Cardiac muscle cell (in vitro differentiated cells and primary cell): ENCODE measurements around the gene AMT. TPM values are rescaled to one million over a fixed set of nuclear protein-coding genes. Genes with fewer than 3 reads are reported as not detected.

ENCODE experiments used
- DNase-seq, 2 donors: peaks; one replicate each; pipeline versions ENCODE4 v3.0.0 to v3.0.0-alpha.2; 2010 to 2017; ENCODE audit warnings: low read depth in 1 of 2, low spot score in 1 of 2
- H3K27ac ChIP-seq: fragments of 200-600 bp; sonication (generic); 2 replicates; pipeline ENCODE4 v1.5.1; 2016
- H3K27me3 ChIP-seq: fragments of 200-600 bp; sonication (generic); 2 replicates; pipeline ENCODE4 v1.6.0; 2016; ENCODE audit warnings: control low read depth
- H3K36me3 ChIP-seq: fragments of 200-600 bp; sonication (generic); 2 replicates; pipeline ENCODE4 v1.5.1; 2016; ENCODE audit warnings: control low read depth
- H3K4me1 ChIP-seq: fragments of 200-600 bp; sonication (generic); 2 replicates; pipeline ENCODE4 v1.8.1; 2017; ENCODE audit warnings: low read depth, mild to moderate bottlenecking, mixed run types
- H3K4me3 ChIP-seq: fragments of 200-600 bp; sonication (generic); 2 replicates; pipeline ENCODE4 v1.5.1; 2016; ENCODE audit warnings: mild to moderate bottlenecking
- H3K9me3 ChIP-seq: fragments of 200-600 bp; sonication (generic); 2 replicates; pipeline ENCODE4 v1.5.1; 2017; ENCODE audit warnings: low read depth, mild to moderate bottlenecking, control low read depth
- CTCF ChIP-seq: IDR thresholded peaks from 2 replicates; pipeline ENCODE4 v1.5.1; 2012; ENCODE audit warnings: low read depth, mild to moderate bottlenecking, low read length
- polyA plus RNA-seq: library from polyadenylated mRNA; unstranded; fragments of >200 nt; fragmentation: Nextera tagmentation; extraction: Ambion mirVana; gene quantifications from 2 replicates; pipeline ENCODE4 v1.2.1, GENCODE V29; 2016
- total RNA-seq: library from RNA; depleted of rRNA; stranded (reverse); fragments of >200 nt; gene quantifications from 2 replicates; pipeline ENCODE4 v1.2.3, GENCODE V29; 2016

Gene AMT
- total and polyA plus RNA-seq, 2 experiments from 2014 or later: 67.2 to 105 TPM

- Histone ChIP-seq H3K4me3 (no peak overlapping the region), H3K27me3 (no peaks in the 10 kb centered on the region), H3K27ac (no peak overlapping the region), H3K36me3 (no peaks in the 10 kb centered on the region), H3K4me1 (peaks cover 6% of the 10 kb centered on the region), H3K9me3 (no peaks in the 10 kb centered on the region)
- no peak for TF ChIP-seq CTCF
- no peak for DNase-seq
Measured at GRCh38 chr3:49385617-49386016, 36.7 kb downstream of the AMT start.

- H3K36me3 ChIP-seq: no peaks in the 10 kb centered on the region
- no peak overlapping the region for H3K4me3 ChIP-seq
- no peak for TF ChIP-seq CTCF
- no peak for DNase-seq
- no peaks in the 10 kb centered on the region for H3K9me3 ChIP-seq
- no peak overlapping the region for H3K27ac ChIP-seq
- no peaks in the 10 kb centered on the region for H3K27me3 ChIP-seq
- H3K4me1 ChIP-seq: peaks cover 3% of the 10 kb centered on the region
Measured at GRCh38 chr3:49383387-49383786, 38.9 kb downstream of the AMT start.

GRCh38 chr3:49378249-49378895 is 43.9 kb downstream of the AMT start:
- no peaks in the 10 kb centered on the region for H3K4me1 ChIP-seq
- no peaks in the 10 kb centered on the region for H3K9me3 ChIP-seq
- TF ChIP-seq CTCF: no peak
- peak overlapping the region; percentile 28 for H3K27ac ChIP-seq
- DNase-seq: peak in 1 of 2 donors; percentile 88
- H3K4me3 ChIP-seq: no peak overlapping the region
- H3K27me3 ChIP-seq: no peaks in the 10 kb centered on the region
- H3K36me3 ChIP-seq: peaks cover 15% of the 10 kb centered on the region

GRCh38 chr3:49377483-49377882 is 44.8 kb downstream of the AMT start:
- Histone ChIP-seq H3K27ac (no peak overlapping the region), H3K4me1 (no peaks in the 10 kb centered on the region), H3K27me3 (no peaks in the 10 kb centered on the region), H3K9me3 (no peaks in the 10 kb centered on the region), H3K4me3 (no peak overlapping the region), H3K36me3 (peaks cover 19% of the 10 kb centered on the region)
- no peak for TF ChIP-seq CTCF
- DNase-seq: peak in 1 of 2 donors; percentile 55

GRCh38 chr3:49371946-49372345 is 50.3 kb downstream of the AMT start:
- H3K4me3 ChIP-seq: no peak overlapping the region
- H3K27ac ChIP-seq: no peak overlapping the region
- no peak for DNase-seq
- H3K36me3 ChIP-seq: peaks cover 31% of the 10 kb centered on the region
- H3K9me3 ChIP-seq: no peaks in the 10 kb centered on the region
- H3K4me1 ChIP-seq: no peaks in the 10 kb centered on the region
- TF ChIP-seq CTCF: no peak
- no peaks in the 10 kb centered on the region for H3K27me3 ChIP-seq
